HG02571 (cell line): ENCODE data around the gene GALNT10.
"Not testable (repeated sequence)": the region's sequence is repeated elsewhere in the genome, so short reads cannot be mapped to it uniquely, and the experiment has no call there.

Experiments used
- ATAC-seq: cut with Tn5 transposase; IDR thresholded peaks from one replicate; pipeline ENCODE4 v1.9.1; 2021; ENCODE audit warnings: mild to moderate bottlenecking, moderate library complexity; ENCODE audit not compliant: unreplicated experiment

GALNT10 gene, protein sequence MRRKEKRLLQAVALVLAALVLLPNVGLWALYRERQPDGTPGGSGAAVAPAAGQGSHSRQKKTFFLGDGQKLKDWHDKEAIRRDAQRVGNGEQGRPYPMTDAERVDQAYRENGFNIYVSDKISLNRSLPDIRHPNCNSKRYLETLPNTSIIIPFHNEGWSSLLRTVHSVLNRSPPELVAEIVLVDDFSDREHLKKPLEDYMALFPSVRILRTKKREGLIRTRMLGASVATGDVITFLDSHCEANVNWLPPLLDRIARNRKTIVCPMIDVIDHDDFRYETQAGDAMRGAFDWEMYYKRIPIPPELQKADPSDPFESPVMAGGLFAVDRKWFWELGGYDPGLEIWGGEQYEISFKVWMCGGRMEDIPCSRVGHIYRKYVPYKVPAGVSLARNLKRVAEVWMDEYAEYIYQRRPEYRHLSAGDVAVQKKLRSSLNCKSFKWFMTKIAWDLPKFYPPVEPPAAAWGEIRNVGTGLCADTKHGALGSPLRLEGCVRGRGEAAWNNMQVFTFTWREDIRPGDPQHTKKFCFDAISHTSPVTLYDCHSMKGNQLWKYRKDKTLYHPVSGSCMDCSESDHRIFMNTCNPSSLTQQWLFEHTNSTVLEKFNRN

DNA sequence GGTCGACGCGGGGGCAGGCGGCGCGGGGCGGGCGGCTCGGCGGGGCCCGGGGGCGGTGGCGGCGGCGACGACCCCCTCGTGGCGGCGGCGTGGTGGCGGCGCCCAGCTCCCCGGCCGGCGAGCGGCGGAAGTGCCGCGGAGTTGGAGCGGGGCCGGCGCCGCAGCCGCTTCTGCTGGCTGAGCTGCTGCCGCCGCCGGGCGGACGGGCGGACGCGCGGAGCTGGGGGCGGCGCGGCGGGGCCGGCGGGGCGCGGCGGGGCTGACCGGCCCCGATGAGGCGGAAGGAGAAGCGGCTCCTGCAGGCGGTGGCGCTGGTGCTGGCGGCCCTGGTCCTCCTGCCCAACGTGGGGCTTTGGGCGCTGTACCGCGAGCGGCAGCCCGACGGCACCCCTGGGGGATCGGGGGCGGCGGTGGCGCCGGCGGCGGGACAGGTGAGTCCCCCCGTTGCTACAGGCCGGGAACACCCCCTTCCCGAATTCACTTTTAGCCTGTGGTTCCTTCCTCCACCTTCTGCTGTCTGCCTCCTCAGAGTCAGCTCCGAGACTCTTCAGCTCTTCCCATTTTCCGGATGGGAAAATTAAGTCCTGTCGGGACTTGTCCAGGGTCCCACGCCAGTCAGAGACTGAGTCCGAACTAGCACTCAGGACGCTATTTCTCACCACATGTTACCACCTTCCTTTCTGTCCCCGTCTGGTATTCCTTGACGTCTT is at the start of gene GALNT10:
TSS of gene GALNT10 (plus strand) at position 139 of the 710 bp plus-strand sequence. CDS start at position 273, 134 bp downstream.
- ATAC-seq, result peak; percentile 68

DNA sequence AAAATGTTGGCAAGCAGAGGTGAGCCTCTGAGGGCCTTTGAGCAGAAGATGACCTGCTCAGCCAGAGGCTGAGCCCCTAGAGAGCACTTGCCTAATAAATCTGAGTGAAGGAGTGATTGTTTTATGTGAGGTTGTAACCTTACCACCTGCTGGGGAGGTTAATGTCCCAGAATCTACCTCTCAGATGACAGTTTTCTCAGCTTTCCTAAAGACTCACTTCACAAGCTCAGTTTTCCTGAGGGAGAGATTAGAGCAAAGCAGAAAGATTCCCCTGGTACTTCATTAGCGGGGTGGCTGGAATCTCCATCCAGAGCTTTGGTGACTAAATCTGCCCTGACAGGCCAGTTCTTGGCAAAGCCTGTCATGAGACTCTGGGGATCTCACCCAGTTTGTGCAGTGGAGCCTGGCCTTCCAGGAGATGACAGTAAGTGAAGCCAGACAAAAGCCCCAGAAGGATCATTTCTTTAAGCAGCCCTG is 48.8 kb upstream of the GALNT10 start:
- ATAC-seq, result no peak

DNA sequence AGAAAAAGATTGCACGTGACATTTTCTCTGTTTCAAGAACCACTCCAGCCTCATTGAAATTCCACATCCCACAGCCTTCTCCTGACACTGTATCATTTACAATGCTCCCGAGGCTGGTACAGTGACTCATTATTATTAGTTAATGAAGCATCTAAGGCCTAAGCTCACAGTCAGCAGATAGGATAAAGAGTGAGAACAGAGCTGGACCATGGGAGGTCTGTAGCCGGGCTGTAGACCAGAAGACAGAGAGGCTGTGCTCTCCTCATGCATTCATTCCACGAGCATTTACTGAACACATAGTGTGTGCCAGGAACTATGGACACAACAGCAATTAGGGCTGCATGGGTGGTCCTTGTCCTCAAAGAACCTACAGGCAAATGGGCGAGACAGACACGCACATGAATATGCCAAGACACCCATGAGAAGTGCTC is 47.3 kb upstream of the GALNT10 start:
- ATAC-seq, result no peak

DNA sequence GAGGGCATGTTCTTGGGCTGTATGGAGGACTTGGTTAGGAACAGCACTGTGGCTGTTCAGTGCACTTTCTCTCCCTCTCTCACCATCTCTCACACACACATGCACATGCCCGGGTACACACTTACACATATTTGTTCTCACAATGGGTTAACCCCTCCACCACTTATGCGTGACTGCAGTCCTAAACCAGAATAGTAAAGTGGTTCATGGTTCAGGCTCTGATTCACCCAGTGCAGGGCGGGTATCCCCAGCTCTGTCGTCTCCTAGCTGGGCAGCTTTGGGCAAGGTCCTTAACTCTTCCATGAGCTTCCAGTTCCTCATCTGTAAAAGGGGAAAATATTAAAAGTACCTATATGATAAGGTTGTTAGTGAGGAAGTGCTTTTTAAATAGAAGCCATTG is 45.3 kb upstream of the GALNT10 start:
- no peak for ATAC-seq

DNA sequence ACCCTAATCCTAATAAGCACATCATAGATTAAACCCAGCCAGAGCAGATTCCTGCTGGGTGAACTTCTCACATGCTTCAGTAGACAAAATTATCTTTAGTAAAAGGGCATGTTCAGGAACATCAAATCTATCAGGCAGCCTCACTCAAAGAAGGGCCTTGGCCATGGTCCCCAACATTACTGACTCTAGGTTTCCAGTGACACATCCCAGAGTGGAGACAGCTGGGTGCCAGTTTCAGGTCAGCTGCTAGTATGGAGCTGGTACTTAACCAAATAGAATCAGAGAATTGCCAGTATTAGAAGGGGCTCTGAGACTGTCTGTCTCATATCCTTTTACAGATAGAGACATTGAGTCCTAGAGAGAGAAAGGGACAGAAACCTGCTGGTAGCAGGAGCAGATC is 44.1 kb upstream of the GALNT10 start:
- ATAC-seq, result no peak

DNA sequence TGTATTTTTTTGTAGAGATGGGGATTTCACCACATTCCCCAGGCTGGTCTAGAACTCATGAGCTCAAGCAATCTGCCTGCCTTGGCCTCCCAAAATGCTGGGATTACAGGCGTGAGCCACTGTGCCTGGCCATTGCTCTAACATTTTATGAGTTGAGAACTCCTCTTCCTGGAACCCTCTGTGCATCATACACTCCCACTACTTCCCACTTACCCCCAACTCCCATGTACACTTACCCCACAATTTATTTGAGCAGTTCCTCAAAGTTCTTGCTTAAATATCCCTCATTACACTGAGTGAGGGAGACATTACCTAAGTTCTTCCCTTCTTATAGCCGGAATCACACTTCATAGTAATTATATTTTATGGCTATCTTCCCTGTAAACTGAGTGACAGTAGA is 42.9 kb upstream of the GALNT10 start:
- no peak for ATAC-seq

DNA sequence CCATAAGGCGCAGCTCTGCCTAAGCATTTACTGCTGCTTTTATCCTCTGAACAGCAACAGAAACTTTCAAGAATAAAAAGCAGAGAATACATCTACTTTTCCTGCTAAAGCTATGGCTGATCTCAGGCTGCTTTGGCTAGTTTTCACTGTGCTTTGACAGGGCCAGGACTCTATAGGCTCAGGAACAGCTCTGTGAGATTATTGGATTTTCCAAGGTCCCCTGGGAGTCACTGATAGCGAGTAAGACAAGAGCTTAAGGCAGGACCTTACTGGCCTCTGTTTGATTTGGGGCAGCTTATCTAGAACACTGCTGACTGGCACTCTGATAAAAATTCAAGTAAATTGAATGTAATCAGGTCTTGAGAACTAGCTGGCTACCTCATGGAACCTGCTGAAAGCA is 40.1 kb upstream of the GALNT10 start:
- ATAC-seq, result not testable (repeated sequence)

DNA sequence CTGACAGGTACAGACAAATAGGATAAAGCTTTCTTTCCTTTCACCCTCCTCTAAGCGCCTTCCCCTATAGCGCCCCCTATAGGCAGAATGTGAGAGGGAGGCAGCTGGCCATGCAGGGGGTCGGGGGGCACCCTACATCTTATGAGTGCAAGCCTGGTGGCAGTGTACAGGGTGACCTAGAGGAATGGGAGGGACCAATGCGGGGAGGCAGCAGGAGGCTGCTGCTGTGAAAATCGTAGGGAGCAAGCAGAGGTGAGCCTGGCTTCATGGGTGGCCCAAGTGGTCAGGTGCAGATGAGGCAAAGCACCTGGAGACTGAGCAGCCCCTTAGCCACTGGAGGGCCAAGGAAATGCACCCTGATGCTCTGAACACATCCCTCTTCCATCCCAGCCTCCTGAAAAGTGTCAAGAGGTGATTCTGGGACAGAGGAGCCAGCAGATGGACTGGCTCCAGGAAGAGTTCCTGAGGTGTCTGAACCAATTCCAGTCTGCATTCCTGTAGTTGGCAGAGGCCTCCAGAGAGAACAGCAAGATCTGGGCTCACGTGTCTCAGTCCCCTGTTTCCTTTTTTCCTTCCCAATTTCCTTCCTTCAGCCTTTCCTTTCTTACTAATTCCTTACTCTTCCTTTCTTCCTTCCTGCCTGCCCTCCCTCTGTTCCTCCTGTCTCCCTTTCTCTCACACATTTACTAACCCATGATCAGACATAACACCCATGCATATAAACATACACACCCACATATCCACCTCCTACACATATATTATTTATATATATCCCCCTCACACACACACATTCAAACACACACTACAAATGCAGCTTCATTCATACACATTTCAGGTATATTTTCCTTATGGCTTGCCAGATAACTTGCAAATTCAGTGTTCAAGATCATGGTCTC is 32.8 kb upstream of the GALNT10 start:
- ATAC-seq, result no peak

DNA sequence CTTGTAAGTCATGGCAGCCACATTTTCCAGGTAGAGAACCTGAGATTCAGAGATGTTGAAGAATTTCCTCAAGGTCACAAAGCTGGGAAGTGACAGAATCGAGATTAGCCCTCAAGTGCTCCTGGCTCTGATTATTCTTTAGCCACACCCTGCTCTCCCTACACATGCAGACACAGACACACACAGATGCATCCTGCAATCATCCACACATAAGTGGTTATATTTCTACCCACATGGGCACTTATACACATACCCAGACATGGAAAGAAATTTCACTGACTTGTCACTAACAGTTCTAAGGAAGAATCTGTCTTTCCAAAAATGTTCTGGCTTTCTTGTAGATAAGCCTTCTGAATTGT is 32.2 kb upstream of the GALNT10 start:
- no peak for ATAC-seq

DNA sequence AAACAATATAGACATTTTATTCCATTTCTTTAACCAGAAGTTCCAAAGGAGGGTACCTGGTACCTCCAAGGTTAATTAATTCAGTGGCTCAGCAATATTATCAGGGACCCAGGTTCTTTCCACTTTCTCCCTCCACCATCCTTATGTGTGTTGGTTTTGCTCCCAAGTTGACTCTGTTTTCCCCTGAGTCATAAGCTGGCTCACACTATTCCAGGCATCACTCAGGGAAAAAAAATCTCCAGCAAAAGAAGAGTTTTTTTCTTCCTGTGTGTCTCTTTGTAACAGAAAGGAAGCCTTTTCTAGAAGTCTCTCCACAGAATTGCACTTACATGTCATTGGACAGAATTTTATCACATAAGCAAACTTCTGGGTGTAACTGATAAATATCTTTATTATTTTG is 31.2 kb upstream of the GALNT10 start:
- ATAC-seq, result no peak

DNA sequence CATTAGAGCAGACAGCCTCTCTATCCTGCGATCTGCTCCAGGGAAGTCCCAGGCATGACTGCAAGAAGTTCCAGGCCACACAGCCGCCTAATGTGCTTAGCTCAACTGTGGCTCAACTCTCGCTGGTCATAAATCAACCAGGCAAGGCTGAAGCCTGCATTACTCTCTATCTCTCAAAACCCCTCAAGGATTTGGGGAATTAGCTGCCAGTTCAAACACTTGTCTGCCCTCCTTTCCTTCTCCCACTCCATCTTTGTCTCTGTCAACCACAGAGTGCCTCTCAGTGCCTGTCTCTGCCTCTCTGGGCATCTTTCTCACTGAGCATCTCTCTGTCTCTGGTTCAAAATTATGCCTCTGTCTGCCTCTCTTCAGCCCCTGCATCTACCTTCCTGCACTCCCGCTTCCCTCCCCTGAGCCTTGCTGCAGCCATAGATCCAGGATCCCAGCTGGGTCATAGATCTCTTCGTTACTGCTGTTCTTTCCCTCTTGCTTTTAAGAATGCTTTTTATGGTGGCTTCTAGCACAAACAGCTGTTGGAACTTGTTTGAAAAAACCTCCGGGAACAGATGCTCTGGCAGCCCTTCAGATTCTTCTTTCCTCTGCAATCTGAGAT is 27.9 kb upstream of the GALNT10 start:
- ATAC-seq, result no peak

DNA sequence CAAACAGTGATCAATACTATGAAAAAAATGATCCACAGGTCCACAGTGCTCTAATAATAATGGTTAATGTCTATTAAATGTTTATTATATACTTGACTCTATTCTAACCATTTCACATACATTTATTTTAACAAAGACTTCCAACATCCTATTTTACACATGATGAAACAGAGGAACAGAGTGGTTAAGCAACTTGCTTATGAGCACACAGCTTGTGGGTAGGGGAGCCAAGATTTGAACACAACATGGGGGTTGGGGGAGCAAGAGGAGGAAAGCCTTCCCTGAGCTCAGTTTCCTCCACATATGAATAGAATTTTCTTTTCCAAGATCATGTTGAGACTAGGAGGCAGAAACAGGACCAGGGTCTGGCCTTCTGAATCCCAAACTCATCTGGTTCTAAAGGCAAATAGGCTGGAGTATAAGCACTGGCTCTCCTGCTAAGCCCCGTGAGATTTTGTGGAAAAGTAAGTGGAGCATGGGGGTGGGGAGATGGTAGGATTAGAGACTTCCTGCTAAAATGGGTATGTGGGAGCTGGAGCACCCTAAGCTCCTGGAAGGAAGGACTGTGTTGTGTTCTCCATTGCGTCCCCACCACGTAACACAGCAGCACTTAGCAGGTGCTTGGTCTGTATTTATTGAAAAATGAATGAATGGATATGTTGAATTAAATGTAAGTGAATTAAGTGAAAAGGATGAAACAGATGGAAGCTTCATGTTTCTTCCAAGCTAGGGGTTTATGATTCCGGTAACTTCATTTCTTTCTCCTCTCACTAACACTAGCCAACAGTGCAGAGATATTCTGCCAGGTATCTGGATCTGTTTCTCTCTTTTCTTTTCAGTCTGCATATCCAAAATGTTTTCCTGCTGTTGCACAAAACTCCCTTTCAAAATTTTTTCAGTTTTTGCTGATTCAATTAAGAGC is 26.9 kb upstream of the GALNT10 start:
- ATAC-seq, result no peak

DNA sequence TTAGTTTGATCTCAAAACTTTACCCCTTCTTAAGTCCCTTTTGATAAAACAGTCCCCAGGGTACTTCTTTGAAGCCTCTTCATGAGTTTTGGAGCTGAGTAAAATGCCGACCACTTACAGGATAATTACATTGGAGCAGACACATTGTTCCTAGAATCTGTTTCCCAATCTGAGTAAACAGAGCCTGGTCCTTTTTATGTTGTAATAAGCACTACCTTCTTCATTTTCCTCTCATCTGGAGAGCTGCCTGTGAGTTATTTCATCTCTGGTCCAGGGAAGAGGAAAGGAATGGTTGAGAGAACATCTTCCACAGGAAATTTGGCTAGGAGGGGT is 26.3 kb upstream of the GALNT10 start:
- ATAC-seq, result no peak

DNA sequence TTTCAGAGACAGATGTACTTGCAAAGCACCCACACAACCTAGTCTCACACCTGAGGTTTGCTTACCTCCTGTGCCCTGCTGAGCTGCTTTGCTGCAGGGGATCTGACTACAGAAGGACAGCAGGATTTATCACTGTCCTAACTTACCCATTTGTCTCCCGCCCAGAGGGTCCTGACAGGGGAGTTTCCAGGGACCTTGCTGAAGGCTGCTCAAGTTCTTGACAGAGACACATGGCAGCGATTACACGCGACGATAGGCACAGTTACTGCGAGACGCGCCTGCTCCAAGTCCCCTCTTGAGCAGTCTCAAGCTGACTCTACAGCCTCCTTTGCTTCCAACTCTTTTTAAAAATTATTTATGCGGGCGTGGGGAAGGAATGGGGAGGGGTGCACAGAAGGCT is 24.6 kb upstream of the GALNT10 start:
- ATAC-seq, result no peak

DNA sequence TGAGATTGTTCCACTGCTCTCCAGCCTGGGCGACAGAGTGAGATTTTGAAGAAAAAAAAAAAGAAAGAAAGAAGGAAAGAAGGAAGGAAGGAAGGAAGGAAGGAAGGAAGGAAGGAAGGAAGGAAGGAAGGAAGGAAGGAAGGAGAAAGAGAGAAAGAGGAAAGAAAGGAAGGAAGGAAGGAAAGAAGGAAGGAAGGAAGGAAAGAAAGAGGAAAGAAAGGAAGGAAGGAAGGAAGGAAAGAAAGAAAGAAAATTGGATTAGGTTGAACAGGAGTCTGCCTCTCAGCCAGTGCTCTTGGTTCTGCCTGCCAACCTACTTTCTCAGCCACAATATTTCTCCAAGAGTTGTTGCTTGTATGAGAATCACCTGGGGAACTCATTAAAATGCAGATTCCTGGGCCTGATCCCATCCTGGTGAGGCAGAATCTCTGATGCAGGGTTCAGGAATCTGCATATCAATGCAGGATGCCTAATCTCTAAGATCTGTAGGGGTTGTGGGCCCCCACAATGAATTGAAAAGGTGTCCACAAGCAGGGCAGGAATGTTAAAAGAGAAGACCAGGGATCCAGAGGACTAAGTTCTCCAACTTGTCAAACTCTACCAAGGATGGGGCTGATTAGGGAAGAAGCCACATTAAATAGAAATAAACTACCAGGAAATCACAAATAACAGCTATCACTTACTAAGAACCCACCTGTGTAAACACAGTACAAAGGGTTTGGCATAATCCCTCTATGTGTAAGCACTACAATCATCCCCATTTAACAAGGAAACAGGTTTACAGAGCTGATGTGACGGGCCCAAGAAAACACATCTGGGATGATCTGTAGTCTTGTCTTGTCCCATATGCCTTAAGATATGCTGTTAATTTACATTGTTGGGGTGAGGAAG is 23.4 kb upstream of the GALNT10 start:
- no peak for ATAC-seq

DNA sequence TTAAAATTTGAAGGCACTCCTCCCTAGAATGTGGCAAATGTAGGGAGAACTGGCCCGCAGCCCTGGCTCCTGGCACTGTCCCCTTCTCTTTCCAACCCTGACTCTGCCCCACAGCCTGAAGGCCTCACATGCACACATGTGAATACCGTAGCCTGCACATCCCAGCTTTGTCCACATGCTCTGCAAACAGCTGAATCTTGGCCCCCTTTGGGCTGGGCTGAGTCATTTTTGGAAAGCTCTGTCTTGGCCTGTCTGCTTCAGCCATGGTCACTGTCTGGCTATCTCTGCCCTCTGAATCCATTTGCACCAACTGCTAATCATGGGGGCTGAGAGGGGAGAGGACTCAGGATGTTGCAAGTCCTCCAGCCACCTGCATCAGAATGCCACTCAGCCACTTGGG is 22.1 kb upstream of the GALNT10 start:
- no peak for ATAC-seq

DNA sequence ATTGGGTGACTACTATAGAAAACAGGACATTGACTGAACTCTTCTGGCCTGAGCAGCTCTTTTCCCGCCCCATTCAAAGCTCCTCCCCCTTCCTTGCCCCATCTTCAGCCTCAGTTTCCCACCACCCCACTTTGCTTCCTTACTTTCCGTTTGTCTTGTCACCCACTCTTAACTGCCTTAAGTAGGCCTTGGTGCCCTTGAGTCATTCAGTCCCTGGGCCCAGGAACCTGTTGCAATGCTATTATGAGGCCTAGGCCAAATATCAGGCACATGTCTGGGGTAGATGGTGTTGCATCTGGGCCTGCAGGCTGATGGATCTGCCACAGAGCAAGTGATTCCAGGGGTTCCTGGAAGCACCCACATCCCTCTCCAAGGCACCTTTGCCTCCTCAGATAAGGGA is 17.7 kb upstream of the GALNT10 start:
- no peak for ATAC-seq

DNA sequence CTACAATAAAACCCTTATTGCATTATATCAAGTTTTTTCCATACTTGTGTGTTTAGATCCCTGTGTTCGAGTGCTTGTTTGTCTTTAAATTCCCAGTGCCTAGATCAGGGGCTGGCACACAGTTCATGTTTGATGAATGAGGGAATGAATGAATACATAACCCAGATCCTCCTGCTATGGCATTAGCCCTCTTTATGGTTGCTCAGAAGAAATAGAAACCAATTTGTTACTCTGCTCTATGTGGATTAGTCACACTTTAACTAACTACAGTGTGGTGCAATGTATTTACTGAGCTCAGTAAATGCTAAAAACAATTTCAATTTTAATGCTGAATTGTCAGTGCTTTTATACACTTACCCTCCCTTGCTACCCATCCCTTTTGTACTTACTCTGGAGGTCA is 16.4 kb upstream of the GALNT10 start:
- no peak for ATAC-seq

DNA sequence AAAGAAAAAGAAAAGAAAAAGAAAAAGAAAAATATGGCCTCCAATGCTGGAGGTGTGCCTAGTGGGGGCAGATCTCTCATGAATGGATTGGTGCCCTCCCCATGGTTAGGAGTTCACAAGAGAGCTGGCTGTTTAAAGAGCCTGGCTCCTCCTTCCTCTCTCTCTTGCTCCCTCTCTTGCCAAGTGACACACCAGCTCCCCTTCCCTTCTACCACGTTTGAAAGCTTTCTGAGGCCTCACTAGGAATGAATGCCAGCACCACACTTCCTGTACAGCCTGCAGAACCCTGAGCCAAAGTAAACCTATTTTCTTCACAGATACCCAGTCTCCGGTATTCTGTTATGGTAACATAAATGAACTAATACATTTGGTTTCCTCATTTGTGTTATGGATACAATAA is 14.4 kb upstream of the GALNT10 start:
- no peak for ATAC-seq
